HG02571 (cell line): Measurements from ENCODE around the gene LYRM1.
"Not testable (repeated sequence)": the region's sequence is repeated elsewhere in the genome, so short reads cannot be mapped to it uniquely, and the experiment has no call there.

ENCODE experiments used
- ATAC-seq: cut with Tn5 transposase; IDR thresholded peaks from one replicate; pipeline ENCODE4 v1.9.1; 2021; ENCODE audit warnings: mild to moderate bottlenecking, moderate library complexity; ENCODE audit not compliant: unreplicated experiment

LYRM1 gene

GRCh38 chr16:20971401-20971800, 70.8 kb downstream of the LYRM1 start:
- ATAC-seq: no peak

DNA sequence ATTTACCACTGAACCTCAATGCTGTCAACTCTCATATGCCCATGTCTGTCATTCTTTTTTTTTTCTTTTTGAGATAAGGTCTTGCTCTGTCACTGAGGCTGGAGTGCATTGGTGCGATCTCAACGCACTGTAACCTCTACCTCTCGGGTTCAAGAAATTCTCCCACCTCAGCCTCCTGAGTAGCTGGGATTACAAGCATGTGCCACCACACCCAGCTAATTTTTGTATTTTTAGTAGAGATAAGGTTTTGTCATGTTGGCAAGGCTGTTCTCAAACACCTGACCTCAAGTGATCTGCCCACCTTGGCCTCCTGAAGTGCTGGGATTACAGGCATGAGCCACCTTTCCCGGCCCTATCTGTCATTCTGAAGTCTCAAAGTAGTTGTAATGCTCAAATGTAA, 72.6 kb downstream of the LYRM1 start:
- ATAC-seq: not testable (repeated sequence)
